Skeletal muscle tissue (tissue), 4 donors: Measurements from ENCODE around the gene ZNF638. TPM values are rescaled to one million over a fixed set of nuclear protein-coding genes. Genes with fewer than 3 reads are reported as not detected.

Experiments
- H3K27ac ChIP-seq: one replicate; pipeline ENCODE4 v1.7.0; 2013; ENCODE audit warnings: mild to moderate bottlenecking, low read depth, low read length, inconsistent platforms
- H3K27me3 ChIP-seq, 3 donors: one replicate each; pipeline ENCODE4 v1.7.0; 2013; ENCODE audit warnings: low read length in 3 of 3; ENCODE audit not compliant: control insufficient read depth in 3 of 3, insufficient read depth in 3 of 3
- H3K36me3 ChIP-seq, 3 donors: one replicate each; pipeline ENCODE4 v1.7.0; 2013; ENCODE audit warnings: low read length in 3 of 3; ENCODE audit not compliant: control insufficient read depth in 3 of 3, insufficient read depth in 3 of 3
- H3K4me1 ChIP-seq, 3 donors: one replicate each; pipeline ENCODE4 v1.7.0; 2013; ENCODE audit warnings: low read length in 3 of 3, mild to moderate bottlenecking in 3 of 3; ENCODE audit not compliant: control insufficient read depth in 3 of 3, insufficient read depth in 3 of 3
- H3K4me3 ChIP-seq, 3 donors: one replicate each; pipeline ENCODE4 v1.7.0; 2013; ENCODE audit warnings: low read length in 3 of 3
- H3K9ac ChIP-seq, 3 donors: one replicate each; pipeline ENCODE4 v1.7.0; 2013; ENCODE audit warnings: low read length in 3 of 3, mild to moderate bottlenecking in 3 of 3, moderate library complexity in 2 of 3, low read depth in 1 of 3
- H3K9me3 ChIP-seq, 3 donors: one replicate each; pipeline ENCODE4 v1.7.0; 2013; ENCODE audit warnings: low read length in 3 of 3; ENCODE audit not compliant: control insufficient read depth in 3 of 3
- total RNA-seq: library from RNA; depleted of rRNA; stranded (reverse); fragments of >200 nt; gene quantifications from one replicate; pipeline ENCODE4 v1.2.3, GENCODE V29; 2014
- donor health status: Osteomylitis.

The ZNF638 gene
- total RNA-seq, 1 donor from 2014 or later, result 187 TPM

DNA sequence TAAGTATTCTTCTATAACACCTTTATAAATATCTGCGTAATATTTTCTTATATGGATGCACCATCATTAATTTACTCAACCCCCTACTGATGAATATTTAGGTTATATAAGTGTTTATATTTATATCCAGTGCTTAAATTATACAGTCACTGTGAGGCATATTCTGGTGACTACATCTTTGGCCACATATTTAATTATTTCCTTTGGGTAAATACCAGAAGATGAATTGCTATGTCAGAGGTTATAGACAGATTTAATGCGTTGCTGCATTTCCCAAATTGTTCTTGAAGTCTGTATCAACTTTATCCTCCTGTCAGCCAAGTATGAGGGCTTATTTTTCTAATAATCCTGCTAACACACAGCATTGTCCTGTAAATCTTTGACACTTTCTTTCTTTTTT is 140.4 kb downstream of the ZNF638 start:
- Histone ChIP-seq H3K27me3 (no peaks in the 10 kb centered on the region), H3K4me1 (peaks cover 55 to 73% (median 63%) of the 10 kb centered on the region in 3 donors), H3K9ac (no peak overlapping the region), H3K36me3 (peaks cover 0 to 3% (median 0%) of the 10 kb centered on the region in 3 donors), H3K4me3 (no peak overlapping the region), H3K9me3 (no peaks in the 10 kb centered on the region), H3K27ac (peak overlapping the region; percentile 97)

DNA sequence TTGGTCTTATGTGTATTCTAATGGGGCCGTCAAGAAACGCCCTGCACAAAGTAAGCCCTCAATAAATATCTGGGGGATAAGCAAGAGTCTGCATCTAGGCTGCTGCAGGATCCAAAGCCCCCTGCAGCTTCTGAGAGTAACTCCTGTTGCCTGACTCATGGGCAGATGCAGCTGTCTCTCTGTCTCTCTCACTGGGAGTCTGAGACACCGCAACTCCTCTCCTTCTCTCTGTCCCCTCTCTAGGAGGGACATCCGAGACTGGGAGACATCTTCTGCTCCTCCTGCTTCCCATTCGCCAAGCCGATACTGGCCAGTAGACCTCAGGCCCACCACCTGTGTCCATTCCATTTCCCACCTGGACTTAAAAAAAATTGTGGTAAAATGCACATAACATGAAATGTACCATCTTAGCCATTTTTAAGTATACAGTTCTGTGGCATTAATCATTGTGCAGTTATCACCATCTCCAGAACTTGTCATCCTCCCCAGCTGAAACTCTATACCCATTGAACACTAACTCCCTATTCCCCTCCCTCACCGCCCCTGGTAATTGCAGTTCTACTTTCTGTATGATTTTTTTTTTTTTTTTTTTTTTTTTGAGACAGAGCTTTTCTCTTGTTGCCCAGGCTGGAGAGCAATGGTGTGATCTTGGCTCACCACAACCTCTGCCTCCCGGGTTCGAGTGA is 141.9 kb downstream of the ZNF638 start:
- H3K4me1 ChIP-seq, result peaks cover 52 to 64% (median 54%) of the 10 kb centered on the region in 3 donors
- no peak overlapping the region for H3K9ac ChIP-seq
- H3K36me3 ChIP-seq, result peaks cover 0 to 3% (median 0%) of the 10 kb centered on the region in 3 donors
- peak overlapping the region; percentile 54 for H3K27ac ChIP-seq
- no peak overlapping the region for H3K4me3 ChIP-seq
- no peaks in the 10 kb centered on the region for H3K27me3 ChIP-seq
- no peaks in the 10 kb centered on the region for H3K9me3 ChIP-seq

DNA sequence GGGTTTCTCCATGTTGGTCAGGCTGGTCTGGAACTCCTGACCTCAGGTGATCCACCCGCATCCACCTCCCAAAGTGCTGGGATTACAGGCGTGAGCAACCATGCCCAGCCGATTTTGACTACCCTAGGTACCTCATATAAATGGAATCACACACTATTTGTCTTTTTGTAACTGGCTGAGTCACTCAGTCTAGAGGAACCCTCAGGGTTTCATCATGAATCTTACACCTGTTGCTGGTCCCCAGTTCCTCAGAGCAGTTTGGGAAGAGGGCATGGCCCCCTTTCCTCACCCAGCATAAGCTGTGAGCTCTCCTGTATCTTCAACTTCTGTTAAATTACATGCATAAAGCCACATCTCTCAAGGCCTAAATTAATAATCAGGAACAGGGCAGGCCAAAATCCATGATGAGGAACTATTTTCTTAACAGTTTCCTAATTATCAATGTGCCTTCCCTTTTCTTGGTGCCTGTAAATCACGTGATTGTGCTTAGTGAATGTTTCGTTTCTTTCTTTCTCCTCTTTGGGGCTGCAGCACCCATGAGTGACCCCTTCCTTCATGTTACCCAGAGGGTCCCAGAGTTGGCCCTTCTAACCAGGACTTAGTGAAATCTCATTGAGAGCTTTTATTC is 142.6 kb downstream of the ZNF638 start:
- Histone ChIP-seq H3K27ac (peak overlapping the region; percentile 54), H3K9me3 (no peaks in the 10 kb centered on the region), H3K4me1 (peaks cover 46 to 60% (median 49%) of the 10 kb centered on the region in 3 donors), H3K27me3 (no peaks in the 10 kb centered on the region), H3K36me3 (peaks cover 0 to 3% (median 0%) of the 10 kb centered on the region in 3 donors), H3K4me3 (no peak overlapping the region), H3K9ac (no peak overlapping the region)

- Histone ChIP-seq H3K27me3 (no peaks in the 10 kb centered on the region), H3K9ac (no peak overlapping the region), H3K36me3 (peaks cover 0 to 3% (median 0%) of the 10 kb centered on the region in 3 donors), H3K27ac (peak overlapping the region; percentile 54), H3K9me3 (no peaks in the 10 kb centered on the region), H3K4me1 (peaks cover 42 to 59% (median 44%) of the 10 kb centered on the region in 3 donors), H3K4me3 (no peak overlapping the region)
Observed at GRCh38 chr2:71474744-71475397, 143.3 kb downstream of the ZNF638 start.

GRCh38 chr2:71476495-71476894 is 144.9 kb downstream of the ZNF638 start:
- Histone ChIP-seq H3K4me1 (peaks cover 35 to 61% (median 35%) of the 10 kb centered on the region in 3 donors), H3K36me3 (peaks cover 2 to 9% (median 7%) of the 10 kb centered on the region in 3 donors), H3K4me3 (no peak overlapping the region), H3K27me3 (no peaks in the 10 kb centered on the region), H3K9me3 (no peaks in the 10 kb centered on the region), H3K27ac (peak overlapping the region; percentile 51), H3K9ac (peak overlapping the region in 1 of 3 donors; percentile 23)

GRCh38 chr2:71477231-71477691 is 145.7 kb downstream of the ZNF638 start:
- H3K9ac ChIP-seq, result peak overlapping the region in 2 of 3 donors; percentile 2 to 23
- H3K4me1 ChIP-seq, result peaks cover 35 to 64% (median 36%) of the 10 kb centered on the region in 3 donors
- peak overlapping the region; percentile 28 for H3K27ac ChIP-seq
- H3K4me3 ChIP-seq, result no peak overlapping the region
- peaks cover 7 to 16% (median 12%) of the 10 kb centered on the region in 3 donors for H3K36me3 ChIP-seq
- no peaks in the 10 kb centered on the region for H3K9me3 ChIP-seq
- H3K27me3 ChIP-seq, result no peaks in the 10 kb centered on the region

- H3K9me3 ChIP-seq, result no peaks in the 10 kb centered on the region
- H3K27ac ChIP-seq, result no peak overlapping the region
- H3K9ac ChIP-seq, result no peak overlapping the region
- peaks cover 29 to 54% (median 35%) of the 10 kb centered on the region in 3 donors for H3K4me1 ChIP-seq
- no peak overlapping the region for H3K4me3 ChIP-seq
- peaks cover 16 to 28% (median 24%) of the 10 kb centered on the region in 3 donors for H3K36me3 ChIP-seq
- H3K27me3 ChIP-seq, result no peaks in the 10 kb centered on the region
Observed at GRCh38 chr2:71478806-71479205, 147.2 kb downstream of the ZNF638 start.

GRCh38 chr2:71479261-71479660 is 147.7 kb downstream of the ZNF638 start:
- H3K36me3 ChIP-seq, result peaks cover 16 to 28% (median 24%) of the 10 kb centered on the region in 3 donors
- H3K27ac ChIP-seq, result no peak overlapping the region
- no peak overlapping the region for H3K4me3 ChIP-seq
- H3K4me1 ChIP-seq, result peaks cover 26 to 50% (median 32%) of the 10 kb centered on the region in 3 donors
- H3K9me3 ChIP-seq, result no peaks in the 10 kb centered on the region
- H3K27me3 ChIP-seq, result no peaks in the 10 kb centered on the region
- H3K9ac ChIP-seq, result no peak overlapping the region

GRCh38 chr2:71481111-71481510 is 149.5 kb downstream of the ZNF638 start:
- Histone ChIP-seq H3K4me3 (no peak overlapping the region), H3K9me3 (no peaks in the 10 kb centered on the region), H3K36me3 (peaks cover 19 to 28% (median 28%) of the 10 kb centered on the region in 3 donors), H3K4me1 (peaks cover 15 to 33% (median 16%) of the 10 kb centered on the region in 3 donors), H3K27ac (no peak overlapping the region), H3K9ac (no peak overlapping the region), H3K27me3 (no peaks in the 10 kb centered on the region)
